Smooth muscle cell (in vitro differentiated cells): Measurements from ENCODE around the gene CACNB2. TPM values are rescaled to one million over a fixed set of nuclear protein-coding genes. Genes with fewer than 3 reads are reported as not detected.
"Not testable (repeated sequence)": the region's sequence is repeated elsewhere in the genome, so short reads cannot be mapped to it uniquely, and the experiment has no call there.

Source experiments
- DNase-seq: peaks from one replicate; lab custom pipeline; 2025; ENCODE audit not compliant: unreplicated experiment; lab: John Stamatoyannopoulos, UW
- H2AFZ ChIP-seq: fragments of 200-600 bp; sonication (generic); 2 replicates; pipeline ENCODE4 v1.6.0; 2016; ENCODE audit warnings: antibody characterized with exemption, low read depth, mild to moderate bottlenecking
- H3F3A ChIP-seq: fragments of 200-600 bp; sonication (generic); 2 replicates; pipeline ENCODE4 v1.6.0; 2017; ENCODE audit warnings: antibody characterized with exemption, low read depth
- H3K27ac ChIP-seq: fragments of 200-600 bp; sonication (generic); 2 replicates; pipeline ENCODE4 v1.5.1; 2016; ENCODE audit warnings: low read depth, mild to moderate bottlenecking
- H3K27me3 ChIP-seq: fragments of 200-600 bp; sonication (generic); 2 replicates; pipeline ENCODE4 v1.6.1; 2016; ENCODE audit warnings: low read depth, mild to moderate bottlenecking
- H3K36me3 ChIP-seq: fragments of 200-600 bp; sonication (generic); 2 replicates; pipeline ENCODE4 v1.5.1; 2016; ENCODE audit warnings: low read depth
- H3K4me1 ChIP-seq: fragments of 200-600 bp; sonication (generic); 2 replicates; pipeline ENCODE4 v1.5.1; 2016; ENCODE audit warnings: low read depth
- H3K4me2 ChIP-seq: fragments of 200-600 bp; sonication (generic); 2 replicates; pipeline ENCODE4 v1.6.0; 2016; ENCODE audit warnings: mild to moderate bottlenecking
- H3K4me3 ChIP-seq: fragments of 200-600 bp; sonication (generic); 2 replicates; pipeline ENCODE4 v1.5.1; 2016; ENCODE audit warnings: mild to moderate bottlenecking
- H3K79me2 ChIP-seq: fragments of 200-600 bp; sonication (generic); 2 replicates; pipeline ENCODE4 v1.6.0; 2016; ENCODE audit warnings: low read depth, mild to moderate bottlenecking
- H3K9ac ChIP-seq: fragments of 200-600 bp; sonication (generic); 2 replicates; pipeline ENCODE4 v1.6.0; 2016; ENCODE audit warnings: low read depth
- H3K9me3 ChIP-seq: fragments of 200-600 bp; sonication (generic); replicated peaks from 2 replicates; pipeline ENCODE4 v1.5.1; 2016; ENCODE audit warnings: low read depth
- H4K20me1 ChIP-seq: fragments of 200-600 bp; sonication (generic); 2 replicates; pipeline ENCODE4 v1.6.0; 2016; ENCODE audit warnings: low read depth
- CTCF ChIP-seq: fragments of 200-600 bp; sonication (generic); IDR thresholded peaks from 2 replicates; pipeline ENCODE4 v1.5.1; 2017; ENCODE audit warnings: borderline replicate concordance, mild to moderate bottlenecking, antibody characterized with exemption; ENCODE audit not compliant: insufficient read depth, poor library complexity, severe bottlenecking
- WGBS: methylation state at CpG from one replicate; pipeline ENCODE4 v1.1.7; 2016; ENCODE audit warnings: low lambda C conversion rate; 5-methylcytosine and 5-hydroxymethylcytosine counted together
- polyA plus RNA-seq: library from polyadenylated mRNA; unstranded; fragments of >200 nt; fragmentation: Nextera tagmentation; extraction: Ambion mirVana; gene quantifications from 2 replicates; pipeline ENCODE4 v1.2.1, GENCODE V29; 2016
- total RNA-seq: library from RNA; depleted of rRNA; stranded (reverse); fragments of >200 nt; gene quantifications from 2 replicates; pipeline ENCODE4 v1.2.3, GENCODE V29; 2014

The CACNB2 gene
- total and polyA plus RNA-seq, 2 experiments from 2014 or later, result 0.04 to 1.1 TPM

- TF ChIP-seq CTCF, result no peak
- H3K9me3 ChIP-seq, result no peaks in the 10 kb centered on the region
- no peaks in the 10 kb centered on the region for H3F3A ChIP-seq
- H2AFZ ChIP-seq, result no peak overlapping the region
- H3K79me2 ChIP-seq, result no peaks in the 10 kb centered on the region
- H3K4me3 ChIP-seq, result no peak overlapping the region
- H3K4me1 ChIP-seq, result no peaks in the 10 kb centered on the region
- no peak overlapping the region for H3K4me2 ChIP-seq
- H3K36me3 ChIP-seq, result no peaks in the 10 kb centered on the region
- H3K27ac ChIP-seq, result no peak overlapping the region
- no peak for DNase-seq
- 94% methylated on average over 6 of the region's 6 CpGs for WGBS
- peaks cover 3% of the 10 kb centered on the region for H3K27me3 ChIP-seq
- H3K9ac ChIP-seq, result no peak overlapping the region
- no peaks in the 10 kb centered on the region for H4K20me1 ChIP-seq
Measured at GRCh38 chr10:18149196-18149800, 9.1 kb downstream of the CACNB2 start.

GRCh38 chr10:18151356-18151890 is 11.2 kb downstream of the CACNB2 start:
- 88% methylated on average over 5 of the region's 5 CpGs for WGBS
- Histone ChIP-seq H3K9ac (no peak overlapping the region), H3K27me3 (no peaks in the 10 kb centered on the region), H3K27ac (no peak overlapping the region), H3K36me3 (no peaks in the 10 kb centered on the region), H4K20me1 (no peaks in the 10 kb centered on the region), H3K79me2 (no peaks in the 10 kb centered on the region), H3K4me3 (no peak overlapping the region), H3K4me1 (no peaks in the 10 kb centered on the region), H2AFZ (no peak overlapping the region), H3K9me3 (no peaks in the 10 kb centered on the region), H3K4me2 (no peak overlapping the region), H3F3A (no peaks in the 10 kb centered on the region)
- DNase-seq, result no peak
- no peak for TF ChIP-seq CTCF

- H3K27ac ChIP-seq, H3K36me3 ChIP-seq, H3K4me3 ChIP-seq, H3K4me1 ChIP-seq, H3F3A ChIP-seq, H3K79me2 ChIP-seq, H3K9ac ChIP-seq, H4K20me1 ChIP-seq, H2AFZ ChIP-seq, DNase-seq, H3K4me2 ChIP-seq, H3K27me3 ChIP-seq, H3K9me3 ChIP-seq: not testable (repeated sequence)
- 88% methylated on average over 4 of the region's 4 CpGs for WGBS
Measured at GRCh38 chr10:18153381-18153780, 13.2 kb downstream of the CACNB2 start.

- Histone ChIP-seq H3K27me3 (no peaks in the 10 kb centered on the region), H3K27ac (no peak overlapping the region), H3K9me3 (no peaks in the 10 kb centered on the region), H3K4me3 (no peak overlapping the region), H2AFZ (no peak overlapping the region), H3F3A (no peaks in the 10 kb centered on the region), H3K4me1 (no peaks in the 10 kb centered on the region), H3K4me2 (no peak overlapping the region), H3K9ac (no peak overlapping the region), H3K36me3 (no peaks in the 10 kb centered on the region), H3K79me2 (no peaks in the 10 kb centered on the region), H4K20me1 (no peaks in the 10 kb centered on the region)
- no peak for DNase-seq
- no peak for TF ChIP-seq CTCF
Measured at GRCh38 chr10:18155321-18155720, 15.1 kb downstream of the CACNB2 start.

- DNase-seq, H4K20me1 ChIP-seq, H3K4me3 ChIP-seq, H3K79me2 ChIP-seq, H3F3A ChIP-seq, H3K36me3 ChIP-seq, H3K9ac ChIP-seq, H3K9me3 ChIP-seq, H3K27me3 ChIP-seq, H3K4me1 ChIP-seq, H3K4me2 ChIP-seq, H3K27ac ChIP-seq, H2AFZ ChIP-seq: not testable (repeated sequence)
- 95% methylated on average over 8 of the region's 8 CpGs for WGBS
Measured at GRCh38 chr10:18156797-18157196, 16.6 kb downstream of the CACNB2 start.
